ENCODE measurements around the gene GSTM4.

Gene GSTM4
- total RNA-seq = 7.5 to 8.5 reads per million in 2 donors

DNA sequence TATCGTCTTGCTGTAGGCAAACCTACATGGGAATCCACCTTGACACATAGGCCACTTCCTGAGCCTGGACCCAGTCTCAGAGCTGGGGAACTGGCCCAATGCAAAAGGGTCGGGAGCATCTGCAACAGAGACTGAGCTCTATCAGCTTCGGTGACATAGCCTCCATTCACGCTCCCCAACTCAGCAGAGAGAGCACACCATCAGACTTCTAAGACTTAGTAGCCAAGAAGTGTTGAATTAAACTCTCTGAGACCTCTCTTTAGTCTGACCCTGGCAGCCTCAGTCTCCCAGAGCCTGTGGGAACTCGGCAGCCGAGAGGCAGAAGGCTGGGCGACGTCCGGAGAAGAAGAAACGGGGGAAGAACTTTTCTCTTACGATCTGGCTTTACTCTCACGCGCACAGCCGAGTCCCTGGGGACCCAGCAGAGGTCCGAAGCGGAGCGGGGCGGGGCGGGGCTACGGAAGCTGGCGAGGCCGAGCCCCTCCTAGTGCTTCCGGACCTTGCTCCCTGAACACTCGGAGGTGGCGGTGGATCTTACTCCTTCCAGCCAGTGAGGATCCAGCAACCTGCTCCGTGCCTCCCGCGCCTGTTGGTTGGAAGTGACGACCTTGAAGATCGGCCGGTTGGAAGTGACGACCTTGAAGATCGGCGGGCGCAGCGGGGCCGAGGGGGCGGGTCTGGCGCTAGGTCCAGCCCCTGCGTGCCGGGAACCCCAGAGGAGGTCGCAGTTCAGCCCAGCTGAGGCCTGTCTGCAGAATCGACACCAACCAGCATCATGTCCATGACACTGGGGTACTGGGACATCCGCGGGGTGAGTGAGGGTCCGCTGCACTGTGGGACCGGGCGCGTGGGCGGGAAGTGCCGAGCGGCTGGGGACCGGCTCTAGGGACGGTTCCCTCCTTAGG, at the start of gene GSTM4:
Gene GSTM4, plus strand, starts transcription at position 485 of the 905 bp plus-strand sequence. Its CDS starts 291 bp downstream, at position 776.
- DNase-seq = peak; percentile 49

DNA sequence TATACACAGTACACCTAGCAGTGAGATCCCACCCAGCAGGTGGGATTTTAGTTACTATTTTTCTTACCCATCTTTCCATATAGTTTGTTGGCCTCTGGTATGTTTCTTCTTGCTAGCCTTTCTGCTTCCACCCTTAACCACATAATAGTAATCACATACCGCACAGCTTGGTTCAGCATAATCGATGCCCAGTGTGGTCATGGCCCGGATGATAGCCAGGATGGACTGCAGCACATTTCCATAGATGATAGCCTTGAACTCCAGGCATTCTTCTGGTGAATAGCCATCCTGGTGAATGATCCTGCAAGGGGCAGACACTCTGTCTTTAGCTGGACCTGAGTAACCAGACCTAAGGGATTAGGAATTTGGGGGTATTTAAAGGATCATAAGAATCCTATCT, 46.0 kb upstream of the GSTM4 start:
- no peak for DNase-seq

DNA sequence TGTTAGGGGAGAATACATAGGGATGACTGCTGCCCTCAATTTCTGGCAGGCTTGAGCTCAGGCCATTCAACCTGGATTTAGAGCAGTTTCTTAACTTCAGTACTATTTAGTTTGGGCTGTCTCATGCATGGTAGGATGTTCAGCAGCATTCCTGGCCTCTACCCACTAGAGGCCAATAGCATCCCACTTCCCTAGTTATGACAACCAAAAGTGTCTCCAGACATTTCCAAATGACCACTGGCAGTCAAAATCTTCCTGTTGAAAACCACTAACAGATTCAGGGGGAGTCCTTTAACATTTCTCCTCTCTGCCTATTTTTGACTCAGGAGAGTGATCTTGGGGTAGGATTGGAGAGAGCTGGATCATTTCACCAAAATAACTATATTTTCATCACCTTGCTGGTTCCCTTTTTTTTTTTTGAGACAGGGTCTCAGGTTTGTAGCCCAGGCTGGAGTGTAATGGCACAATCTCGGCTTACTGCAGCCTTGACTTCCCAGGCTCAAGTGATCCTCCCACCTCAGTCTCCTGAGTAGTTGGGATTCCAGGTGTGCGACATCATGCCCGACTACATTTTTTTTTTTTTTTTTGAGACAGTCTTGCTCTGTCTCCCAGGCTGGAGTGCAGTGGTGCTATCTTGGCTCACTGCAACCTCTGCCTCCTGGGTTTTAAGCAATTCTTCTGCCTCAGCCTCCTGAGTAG, 45.1 kb upstream of the GSTM4 start:
- DNase-seq = no peak

DNA sequence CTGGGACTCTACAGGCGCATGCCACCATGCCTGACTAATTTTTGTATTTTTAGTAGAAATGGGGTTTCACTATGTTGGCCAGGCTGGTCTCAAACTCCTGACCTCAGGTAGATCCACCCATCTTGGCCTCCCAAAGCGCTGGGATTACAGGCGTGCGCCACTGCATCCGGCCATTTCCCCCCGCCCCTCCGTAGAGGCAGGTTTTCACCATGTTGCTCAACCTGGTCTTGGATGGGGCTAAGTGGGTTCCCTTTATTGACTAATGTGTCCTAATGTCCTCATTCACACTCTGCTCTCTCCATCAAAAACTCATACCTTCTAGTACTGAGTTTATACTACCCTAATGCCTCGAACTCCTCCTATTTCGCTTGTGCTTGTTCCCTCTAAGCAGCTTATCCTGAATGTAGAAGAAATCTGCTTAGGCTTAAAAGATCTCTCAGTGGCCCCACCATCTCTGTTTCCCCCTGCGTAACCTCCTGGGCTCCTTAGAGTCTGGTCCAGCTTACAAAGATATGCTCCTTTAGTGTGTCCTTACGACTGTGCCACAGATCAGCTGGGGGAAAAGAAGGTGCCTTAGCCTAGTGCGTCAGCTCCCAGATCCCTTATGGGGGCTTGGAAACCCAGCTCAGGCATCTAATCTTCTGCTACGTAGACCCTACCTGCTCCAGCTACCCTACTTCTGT, 44.5 kb upstream of the GSTM4 start:
- DNase-seq = no peak

DNA sequence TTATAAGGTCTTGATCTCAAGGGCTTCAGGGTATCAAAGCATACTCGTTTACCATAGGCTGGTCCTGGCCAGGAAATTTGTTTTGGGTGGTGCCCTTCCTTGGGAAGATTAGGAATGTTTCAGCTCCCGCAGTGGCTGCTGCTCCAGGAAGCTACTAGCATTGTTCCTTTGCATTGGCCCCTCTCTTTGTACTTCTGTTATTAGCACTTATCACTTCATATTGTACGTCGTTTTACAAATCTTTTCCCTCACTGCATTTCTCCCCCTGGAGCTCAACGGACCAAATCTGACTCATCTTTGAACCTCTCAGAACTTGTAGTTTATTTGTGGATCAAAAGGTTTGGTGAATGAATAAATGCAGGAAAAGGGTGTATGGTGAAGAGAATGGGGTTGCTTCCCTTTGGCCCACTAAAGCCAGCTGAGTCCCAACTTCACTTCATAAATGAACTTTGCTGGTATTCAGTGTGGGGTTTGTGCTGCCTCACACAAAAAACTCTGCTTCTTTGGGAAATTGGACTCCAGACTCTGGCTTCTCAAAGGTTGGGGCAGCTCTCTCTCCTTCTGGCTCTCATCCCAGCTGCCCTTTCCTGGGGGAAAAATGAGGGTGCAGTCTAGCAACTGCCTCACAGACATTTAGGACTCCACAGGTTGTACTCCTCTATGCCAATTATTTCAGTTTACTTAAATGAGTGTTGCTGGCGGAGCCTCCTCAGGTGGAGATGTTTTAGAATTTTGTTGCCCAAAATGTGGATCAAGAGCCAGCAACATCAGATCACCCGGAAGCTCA, 42.3 kb upstream of the GSTM4 start:
- no peak for DNase-seq

DNA sequence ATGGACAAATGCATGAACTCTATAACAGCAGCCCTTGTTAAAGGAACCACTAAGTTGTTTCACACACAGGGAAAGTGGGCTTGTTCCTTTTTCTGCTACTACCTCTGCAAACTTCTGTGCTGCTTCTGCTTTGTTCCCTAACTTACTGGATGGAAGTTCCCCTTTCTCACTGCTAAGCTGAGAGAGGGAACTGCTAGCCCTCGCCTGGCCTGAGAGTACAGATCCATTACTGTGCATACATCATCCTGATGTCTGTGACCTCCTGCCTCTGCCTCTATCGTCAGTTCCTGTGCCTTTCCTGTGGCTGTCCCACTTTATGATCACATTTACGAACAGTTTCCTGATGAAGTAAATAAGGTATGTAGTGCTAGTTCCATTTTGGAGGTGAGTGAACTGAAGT, 40.0 kb upstream of the GSTM4 start:
- DNase-seq = no peak

DNA sequence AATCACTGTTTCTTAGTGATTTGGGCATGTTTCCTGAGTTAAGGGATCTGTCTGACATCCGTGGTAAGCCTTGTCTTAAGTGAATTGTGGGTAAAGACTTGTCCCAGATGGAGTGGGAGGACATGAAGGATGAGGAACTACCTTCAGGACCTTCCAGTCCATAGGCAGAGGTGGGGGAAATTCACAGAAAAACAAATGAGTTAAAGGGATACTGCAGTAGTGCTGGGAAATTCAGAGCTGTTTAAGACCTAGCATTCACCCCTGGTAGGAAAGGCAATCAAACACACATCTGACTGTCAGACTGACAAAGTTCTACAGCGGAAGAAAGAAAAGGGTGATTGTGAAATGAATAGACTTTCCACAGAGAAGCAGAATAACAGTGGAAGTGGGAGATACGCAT, 39.5 kb upstream of the GSTM4 start:
- no peak for DNase-seq

DNA sequence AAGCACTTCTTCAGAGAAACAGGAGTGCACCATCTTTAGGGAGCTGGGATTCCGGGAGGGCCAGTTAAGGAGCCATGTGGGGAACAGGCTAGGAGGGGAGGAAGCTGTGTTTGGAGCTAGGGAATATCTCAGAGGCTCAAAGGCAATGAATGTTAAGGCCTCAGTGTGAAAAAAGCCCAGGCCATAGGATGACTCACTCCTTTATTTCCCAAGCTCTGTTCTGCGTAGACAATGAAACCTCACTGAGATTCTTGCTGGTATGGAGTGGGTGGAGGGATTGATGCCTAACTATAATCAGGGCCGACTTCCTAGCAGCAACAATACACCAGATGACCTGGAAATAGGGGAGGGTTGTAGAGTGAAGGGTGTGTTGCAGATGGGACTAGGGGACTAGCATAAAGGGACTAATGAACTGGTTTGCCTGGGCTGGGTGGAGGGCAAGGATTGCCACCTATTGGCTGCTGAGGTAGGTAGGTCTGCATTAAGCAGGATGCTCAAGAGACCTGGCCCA, 38.6 kb upstream of the GSTM4 start:
- no peak for DNase-seq

DNA sequence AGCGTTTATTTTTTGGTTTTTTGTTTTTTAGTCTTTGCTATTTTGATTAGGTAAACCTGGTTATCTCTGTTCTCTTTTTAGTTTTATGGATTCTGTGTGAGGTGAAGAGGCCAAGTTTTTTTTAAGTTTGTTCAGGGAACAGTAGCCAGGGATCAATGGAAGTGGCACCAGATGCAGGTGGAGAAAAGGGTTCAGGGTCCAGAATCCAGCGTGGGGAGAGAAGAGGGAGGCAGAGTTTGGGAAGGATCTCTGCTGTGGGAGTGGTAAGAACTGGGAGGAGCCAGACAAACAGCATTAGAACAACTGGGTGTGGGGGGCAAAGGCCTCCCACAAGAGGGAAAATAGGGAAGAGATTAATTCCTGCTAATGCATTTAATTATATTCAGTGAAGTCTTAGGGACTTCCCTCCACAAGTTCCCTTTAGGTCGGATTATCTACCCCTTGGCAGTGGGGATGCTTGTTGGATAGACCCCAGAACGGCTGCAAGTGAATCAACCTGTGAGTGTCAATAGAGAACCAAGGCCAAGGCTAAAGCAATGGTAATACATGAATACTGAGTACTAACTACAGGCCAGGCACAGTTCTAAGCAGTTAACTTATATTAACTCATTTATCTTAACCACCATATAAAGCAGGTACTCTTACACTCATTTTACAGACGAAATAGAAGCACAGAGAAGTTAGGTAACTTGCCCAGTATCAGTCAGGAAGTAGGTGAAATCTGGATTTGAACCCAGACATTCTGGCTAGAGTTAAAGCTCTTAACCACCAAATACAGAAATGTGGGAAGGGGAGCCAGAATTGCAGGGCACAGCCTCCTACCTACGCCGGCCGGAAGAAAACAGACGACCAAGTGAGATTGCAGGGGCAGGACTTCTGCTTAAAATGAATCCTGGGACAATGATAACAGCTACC, 37.0 kb upstream of the GSTM4 start:
- DNase-seq = no peak

DNA sequence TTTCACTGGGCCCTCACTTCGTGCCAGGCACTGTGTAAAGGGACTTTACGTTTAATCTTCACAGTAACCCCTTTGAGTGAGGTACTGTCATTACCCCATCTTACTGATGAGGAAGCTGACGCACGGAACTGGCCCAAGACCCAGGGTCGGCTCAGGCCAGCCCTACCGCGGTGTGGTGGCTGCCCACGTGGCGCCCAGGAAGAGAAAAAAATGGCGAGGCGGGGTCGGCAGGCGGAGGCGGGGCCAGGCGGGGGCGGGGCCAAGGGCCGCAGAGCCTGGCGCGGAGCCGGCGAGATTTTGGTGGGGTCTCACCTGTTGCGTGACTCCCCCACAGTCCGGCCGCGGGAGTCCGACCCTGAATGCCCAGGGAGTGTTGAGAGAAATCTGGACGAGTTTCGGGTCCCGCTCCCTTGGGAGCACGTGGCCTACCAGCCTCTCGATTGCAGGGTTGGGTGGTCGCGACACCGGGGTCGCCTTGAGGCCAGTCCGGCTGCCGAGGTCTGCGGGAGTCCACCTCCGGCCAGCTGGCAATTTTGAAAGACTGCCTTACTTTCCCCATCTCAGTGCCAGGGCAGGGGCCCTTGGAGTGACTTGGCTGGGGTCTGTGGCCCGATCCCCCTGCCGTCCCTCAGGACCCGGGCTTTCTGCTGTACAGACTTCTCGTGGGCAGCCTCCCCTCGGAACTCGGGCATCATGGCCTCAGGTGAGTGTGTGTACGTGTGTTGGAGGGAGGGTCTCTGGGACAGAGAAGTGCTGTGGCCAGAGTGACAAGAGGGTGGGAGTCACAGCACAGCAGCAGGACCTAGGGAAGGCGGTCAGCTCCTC, 36.1 kb upstream of the GSTM4 start, which contains the start of the genes AMPD2 and GNAT2:
Gene AMPD2, plus strand, starts transcription at position 262 of the 825 bp plus-strand sequence. CDS start 1,339 bp downstream, outside the sequence.
Gene GNAT2, minus strand, starts transcription at position 41 of the 825 bp plus-strand sequence. CDS start 6,746 bp downstream, outside the sequence.
- peak; percentile 70 for DNase-seq

DNA sequence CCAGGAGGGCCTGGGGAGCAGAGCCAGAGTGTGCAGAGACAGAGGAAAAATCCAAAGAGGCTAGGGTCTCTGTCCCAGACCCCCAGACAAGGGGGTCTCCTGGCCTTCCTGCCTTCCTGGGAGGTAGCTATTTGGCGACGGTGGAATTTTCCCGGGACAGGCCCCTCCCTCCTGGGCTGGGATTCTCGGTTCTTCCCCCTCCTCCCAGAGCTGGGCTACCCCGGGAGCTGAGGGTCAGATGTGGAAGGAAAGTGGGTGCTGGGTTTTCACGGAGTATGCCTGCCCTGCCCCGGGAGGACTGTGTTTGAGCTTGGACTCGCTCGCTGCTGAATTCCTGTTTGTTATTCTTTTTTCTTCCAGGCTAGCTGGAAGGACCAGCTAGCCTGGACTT, 35.5 kb upstream of the GSTM4 start:
- DNase-seq = no peak

DNA sequence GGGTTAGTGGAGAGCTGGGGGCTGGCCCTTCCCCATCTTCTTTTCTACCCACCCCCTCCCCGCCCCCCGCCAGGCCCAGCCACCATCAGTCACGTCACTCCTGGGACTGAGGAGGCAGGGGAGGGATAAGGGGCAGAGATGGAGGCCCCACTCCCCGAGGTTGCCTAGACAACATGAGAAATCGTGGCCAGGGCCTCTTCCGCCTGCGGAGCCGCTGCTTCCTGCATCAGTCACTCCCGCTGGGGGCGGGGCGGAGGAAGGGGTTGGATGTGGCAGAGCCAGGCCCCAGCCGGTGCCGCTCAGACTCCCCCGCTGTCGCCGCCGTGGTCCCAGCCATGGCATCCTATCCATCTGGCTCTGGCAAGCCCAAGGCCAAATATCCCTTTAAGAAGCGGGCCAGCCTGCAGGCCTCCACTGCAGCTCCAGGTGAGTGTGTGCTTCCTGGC, 35.0 kb upstream of the GSTM4 start:
- peak; percentile 98 for DNase-seq

DNA sequence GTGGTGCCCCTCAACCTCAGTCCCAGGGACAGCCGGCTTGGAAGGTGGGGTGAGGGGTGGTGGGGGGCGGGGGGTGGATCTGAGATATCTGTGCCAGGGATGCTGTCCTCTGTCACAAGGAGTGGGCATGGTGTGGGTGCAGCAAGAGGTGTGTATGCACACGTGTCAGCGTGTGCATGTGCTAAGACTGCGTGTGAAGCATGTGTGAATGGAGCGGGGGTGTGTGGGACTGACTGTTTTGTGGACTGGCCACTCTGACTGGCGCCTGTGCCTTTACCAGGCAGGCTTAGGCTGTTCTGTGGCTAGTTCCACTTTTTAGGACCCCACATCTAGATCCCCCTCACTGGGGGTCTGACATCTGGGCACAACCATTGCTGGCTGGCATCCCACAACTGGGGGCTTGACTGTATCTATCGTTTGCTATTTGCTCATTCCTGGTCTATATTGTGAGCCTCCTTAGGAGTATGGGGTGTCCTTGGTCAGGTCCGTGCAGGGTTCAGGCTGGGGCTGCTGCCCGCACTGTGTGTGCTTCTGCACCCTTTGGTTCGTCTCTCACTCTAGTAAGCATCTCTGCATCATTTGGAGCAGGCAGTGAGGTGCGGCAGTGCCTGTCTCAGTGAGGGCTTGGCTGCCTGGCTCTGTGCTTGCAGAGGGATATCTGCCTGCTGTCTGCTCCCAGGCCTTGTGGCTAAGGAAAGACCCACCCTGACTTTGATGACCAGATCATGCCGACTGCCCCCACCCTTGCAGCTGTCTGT, 34.3 kb upstream of the GSTM4 start:
- no peak for DNase-seq

DNA sequence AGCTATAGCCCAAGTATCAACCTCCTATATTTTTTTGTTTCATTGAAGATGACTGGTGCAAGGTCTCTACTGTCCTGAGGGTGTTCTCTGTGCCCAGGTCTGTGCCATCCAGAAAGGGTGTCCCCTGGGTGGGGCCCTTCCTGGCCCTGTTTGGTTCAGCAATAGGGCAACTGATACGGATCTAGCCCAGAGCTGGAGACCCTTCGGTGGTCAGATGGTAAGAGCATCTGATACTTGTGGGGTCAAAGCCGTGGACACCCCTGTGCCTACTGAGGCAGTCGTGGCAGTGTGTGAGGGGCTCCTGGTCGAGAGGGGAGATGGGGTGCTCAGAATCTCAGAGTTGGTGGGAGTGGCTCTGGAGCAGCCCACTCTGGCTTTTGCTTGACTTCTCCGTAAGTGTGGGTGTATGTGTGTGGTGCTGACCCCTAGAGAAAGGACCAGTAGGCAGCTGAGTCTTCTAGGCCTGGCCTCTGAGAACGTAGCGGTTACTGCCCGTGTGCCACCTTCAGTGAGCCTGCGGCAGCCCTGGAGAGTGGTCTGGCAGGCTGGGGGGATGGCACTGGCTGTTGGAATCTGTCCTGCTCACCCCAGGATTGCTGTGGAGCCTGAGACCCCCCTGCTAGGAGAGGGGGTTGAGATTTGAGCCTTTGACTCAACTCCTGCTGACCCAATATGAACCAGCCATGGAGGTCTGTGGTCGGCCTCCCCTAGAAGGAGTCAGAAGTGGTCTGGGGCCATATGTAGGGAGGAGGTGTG, 33.6 kb upstream of the GSTM4 start:
- no peak for DNase-seq

DNA sequence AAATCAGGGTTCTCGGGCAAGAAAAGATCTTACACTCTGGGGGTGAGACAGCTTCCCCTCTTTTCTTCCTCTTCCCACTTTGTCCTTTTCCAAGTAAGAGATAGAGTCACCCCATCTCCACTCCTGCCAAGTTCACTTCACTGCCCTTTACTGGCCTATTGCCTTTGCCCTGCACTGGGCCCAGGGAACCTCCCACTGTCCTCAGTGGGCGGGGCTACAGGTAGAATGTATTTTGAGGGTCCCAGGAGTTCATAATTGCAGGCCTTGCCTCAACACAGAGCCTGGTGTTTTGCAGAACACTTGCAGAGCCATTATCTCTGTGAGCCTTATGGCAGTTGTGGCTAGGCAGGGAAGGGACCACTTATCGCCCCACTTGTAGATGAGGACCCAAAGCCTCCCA, 33.0 kb upstream of the GSTM4 start:
- DNase-seq = no peak

DNA sequence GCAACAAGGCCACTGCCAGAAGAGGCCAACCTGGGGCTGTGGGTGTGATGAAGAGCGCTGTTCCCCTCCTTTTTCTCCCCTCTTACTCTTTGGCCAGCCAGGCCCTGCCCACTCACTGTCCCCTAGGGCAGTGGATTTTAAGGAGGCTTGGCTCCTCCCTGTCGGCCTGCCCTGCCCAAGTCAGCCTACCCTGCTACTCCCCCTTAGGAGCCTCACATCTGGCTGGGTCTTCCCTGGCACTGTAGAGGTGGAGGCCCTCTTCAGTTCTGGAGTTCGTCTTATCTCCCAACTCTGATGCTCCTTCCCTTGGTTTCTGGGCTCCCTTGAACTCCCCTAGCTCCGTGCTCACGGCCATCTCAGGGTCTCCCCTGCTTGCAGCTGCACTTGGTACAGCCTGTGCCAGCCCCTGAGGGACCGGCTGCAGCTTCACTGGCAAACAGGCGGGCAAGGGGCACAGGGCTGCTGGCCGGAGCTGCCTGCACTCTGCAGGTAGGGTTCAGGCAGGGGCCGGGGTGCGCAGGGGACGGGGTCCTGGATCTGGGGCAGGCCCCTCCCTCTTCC, 32.2 kb upstream of the GSTM4 start:
- no peak for DNase-seq

DNA sequence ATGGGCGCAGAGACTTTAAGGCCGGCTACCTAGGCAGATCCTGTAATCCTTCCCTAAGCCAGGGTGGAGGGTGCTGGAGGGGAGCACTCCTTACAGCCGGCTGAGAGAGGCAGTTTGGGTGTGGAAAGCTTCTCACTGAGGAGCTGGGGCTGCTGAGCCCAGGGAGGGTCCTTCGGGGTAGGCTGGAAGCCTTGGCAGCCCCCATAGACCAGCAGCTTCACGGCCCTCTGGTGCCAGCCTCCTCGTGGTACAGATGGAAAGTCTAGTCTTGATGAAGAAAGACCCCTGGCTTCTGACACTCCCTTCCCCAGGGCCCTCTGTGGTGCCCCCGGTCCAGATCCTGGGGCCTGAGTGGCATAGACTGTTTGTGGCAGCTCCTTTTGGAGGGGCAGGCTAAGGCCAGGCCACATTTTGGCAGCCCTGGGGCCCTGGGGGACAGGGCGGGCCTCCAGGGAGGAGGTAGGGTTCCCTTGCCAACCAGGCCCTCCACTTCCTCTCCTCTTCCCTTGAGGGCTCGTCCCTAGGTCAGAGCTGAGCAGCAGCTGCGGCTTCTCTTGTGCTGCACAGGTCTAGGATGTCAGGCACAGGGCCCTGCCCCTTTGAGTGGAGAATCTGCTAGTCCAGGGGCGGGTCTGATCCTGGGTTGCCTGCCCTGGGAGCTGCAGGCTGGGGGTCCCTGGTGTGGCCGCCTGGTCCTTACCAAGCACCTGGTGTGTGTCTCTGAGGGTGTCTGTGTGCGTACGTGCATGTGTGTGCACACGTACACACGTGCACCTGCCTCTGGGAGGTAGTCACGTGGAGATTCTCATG, 31.5 kb upstream of the GSTM4 start:
- DNase-seq = no peak

Measured in T-helper 9 cell (primary cell).